Stimulated activated CD4-positive, alpha-beta T cell treated with anti-CD3 and anti-CD28 coated beads, Interleukin-12 subunit alpha, Interleukin-12 subunit beta, amount 100 ng/mL, for 24 hours (primary cell): Measurements from ENCODE around the gene XPO6.

ENCODE experiments used
- DNase-seq, 2 experiments: peaks; one replicate each; pipeline ENCODE4 v3.0.0-alpha.2; 2020; ENCODE audit warnings: low read depth in 2 of 2

XPO6 gene

GRCh38 chr16:28089205-28089991, 122.4 kb downstream of the XPO6 start:
- DNase-seq = no peak

- no peak for DNase-seq
Observed at GRCh38 chr16:28087675-28088300, 124.0 kb downstream of the XPO6 start.

GRCh38 chr16:28087140-28087660, 124.6 kb downstream of the XPO6 start:
- no peak for DNase-seq

GRCh38 chr16:28086186-28087139, 125.3 kb downstream of the XPO6 start:
- no peak for DNase-seq

- DNase-seq = no peak
Observed at GRCh38 chr16:28085389-28086171, 126.2 kb downstream of the XPO6 start.

GRCh38 chr16:28084209-28084608, 127.6 kb downstream of the XPO6 start:
- no peak for DNase-seq

GRCh38 chr16:28082624-28083023, 129.1 kb downstream of the XPO6 start:
- DNase-seq = no peak

- no peak for DNase-seq
Observed at GRCh38 chr16:28081391-28081968, 130.3 kb downstream of the XPO6 start.

GRCh38 chr16:28078261-28078660, 133.5 kb downstream of the XPO6 start:
- no peak for DNase-seq

- DNase-seq = no peak
Observed at GRCh38 chr16:28073836-28074235, 137.9 kb downstream of the XPO6 start.

- no peak for DNase-seq
Observed at GRCh38 chr16:28072087-28072486, 139.7 kb downstream of the XPO6 start.

GRCh38 chr16:28069971-28070794, 141.6 kb downstream of the XPO6 start:
- no peak for DNase-seq

GRCh38 chr16:28068976-28069375, 142.8 kb downstream of the XPO6 start:
- no peak for DNase-seq

GRCh38 chr16:28067604-28068379, 144.0 kb downstream of the XPO6 start:
- no peak for DNase-seq

- no peak for DNase-seq
Observed at GRCh38 chr16:28064706-28065249, 147.0 kb downstream of the XPO6 start.

- no peak for DNase-seq
Observed at GRCh38 chr16:28064150-28064549, 147.6 kb downstream of the XPO6 start.

GRCh38 chr16:28063591-28064061, 148.1 kb downstream of the XPO6 start, which contains the start of gene GSG1L:
GSG1L (minus strand) TSS chr16:28063714; CDS start chr16:28063424, 290 bp downstream.
- DNase-seq = no peak

- no peak for DNase-seq
Observed at GRCh38 chr16:28062847-28063521, 148.8 kb downstream of the XPO6 start.
